Measurements from ENCODE around the gene CST3.

The CST3 gene

GRCh38 chr20:23595941-23596340 lies 41.8 kb downstream of the CST3 start:
- no peak for DNase-seq

DNA sequence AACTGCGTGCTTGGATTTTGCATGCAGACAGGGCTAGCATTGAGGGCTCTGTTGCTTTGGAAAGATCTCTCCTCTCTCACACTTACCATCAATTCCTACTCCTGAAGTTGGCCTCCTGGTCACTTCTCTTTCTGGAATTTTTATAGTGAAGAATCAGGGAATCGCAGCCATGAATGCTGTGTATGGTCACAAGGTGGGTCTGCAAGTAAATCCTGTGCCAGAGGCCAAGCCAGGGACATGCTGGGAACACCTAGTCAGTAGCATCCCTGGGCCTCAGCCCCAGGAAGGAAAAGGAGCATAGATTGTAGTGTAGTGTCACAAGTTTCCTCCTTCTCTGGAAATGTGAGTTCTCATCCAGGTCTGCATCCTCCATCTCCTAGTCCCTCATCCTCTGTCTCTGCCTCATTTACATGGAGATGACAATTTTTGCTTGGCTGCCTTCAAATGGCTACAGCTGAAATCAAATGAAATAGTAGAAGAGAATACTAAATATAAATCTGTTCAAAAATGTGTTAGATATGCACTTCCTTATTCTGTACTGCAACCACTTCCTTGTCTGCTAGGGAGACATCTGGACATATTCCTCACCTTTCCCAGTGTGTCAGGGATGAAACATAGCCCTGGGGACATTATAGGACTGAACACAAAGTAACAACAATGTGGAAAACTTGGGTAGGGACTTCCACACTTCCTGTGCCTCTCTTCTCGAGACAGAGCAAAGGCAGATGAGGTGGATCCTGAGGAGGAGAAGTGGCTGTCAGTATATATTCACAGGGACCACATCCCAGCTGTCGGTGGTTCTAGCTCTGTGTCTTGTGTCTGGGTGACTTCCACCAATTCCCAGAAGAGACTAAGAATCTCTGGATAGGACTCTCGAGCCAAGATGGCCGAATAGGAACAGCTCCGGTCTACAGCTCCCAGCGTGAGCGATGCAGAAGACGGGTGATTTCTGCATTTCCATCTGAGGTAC lies 49.0 kb downstream of the CST3 start:
- no peak for DNase-seq

GRCh38 chr20:23587631-23588030 lies 50.1 kb downstream of the CST3 start:
- no peak for DNase-seq

GRCh38 chr20:23586735-23587525 lies 50.8 kb downstream of the CST3 start:
- DNase-seq = no peak

DNA sequence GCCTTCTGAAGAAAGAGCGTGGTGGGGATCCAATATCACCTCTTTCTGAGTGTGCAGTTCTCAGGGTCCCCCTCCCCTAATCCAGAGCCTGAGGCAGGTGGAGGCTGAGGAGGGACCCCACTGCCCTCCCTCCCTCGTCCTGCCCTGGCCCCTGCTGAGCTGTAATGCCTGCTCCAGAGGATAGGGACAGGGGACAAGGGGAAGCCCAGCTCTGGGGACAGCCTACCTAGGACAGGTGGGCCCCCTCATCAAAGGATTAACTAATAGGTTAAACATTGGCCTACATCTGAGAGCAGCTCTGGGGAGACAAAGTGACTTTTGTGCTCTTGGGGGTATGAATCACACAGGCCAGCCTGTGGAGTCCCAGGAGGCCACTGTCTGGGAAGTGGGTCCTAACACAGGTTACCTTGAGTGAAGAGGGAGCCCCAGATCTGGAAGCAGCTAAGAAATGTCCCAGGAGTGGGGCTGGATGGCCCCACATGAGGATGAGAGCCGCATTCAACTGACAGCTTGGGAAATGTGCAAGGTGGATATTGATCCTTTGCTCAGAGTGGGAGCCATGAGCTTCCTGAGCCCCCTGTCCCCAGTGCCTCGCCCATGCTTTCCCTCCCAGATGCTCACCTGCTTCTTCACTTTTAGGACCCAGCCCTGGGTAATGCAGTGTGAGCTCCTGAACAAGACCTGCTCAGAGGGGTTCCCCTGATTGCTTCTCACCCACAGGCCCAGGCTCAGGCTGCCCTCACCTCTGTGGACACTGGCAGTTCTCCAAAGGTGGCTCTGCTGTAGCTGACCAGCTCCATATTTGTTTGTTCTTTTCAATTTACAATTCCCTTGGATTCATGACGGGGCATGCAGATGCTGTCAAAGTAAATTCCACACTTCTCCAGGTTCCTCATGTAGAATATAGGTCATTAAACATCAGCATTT lies 51.7 kb downstream of the CST3 start:
- DNase-seq = no peak

GRCh38 chr20:23585449-23585807 lies 52.3 kb downstream of the CST3 start:
- DNase-seq = no peak

DNA sequence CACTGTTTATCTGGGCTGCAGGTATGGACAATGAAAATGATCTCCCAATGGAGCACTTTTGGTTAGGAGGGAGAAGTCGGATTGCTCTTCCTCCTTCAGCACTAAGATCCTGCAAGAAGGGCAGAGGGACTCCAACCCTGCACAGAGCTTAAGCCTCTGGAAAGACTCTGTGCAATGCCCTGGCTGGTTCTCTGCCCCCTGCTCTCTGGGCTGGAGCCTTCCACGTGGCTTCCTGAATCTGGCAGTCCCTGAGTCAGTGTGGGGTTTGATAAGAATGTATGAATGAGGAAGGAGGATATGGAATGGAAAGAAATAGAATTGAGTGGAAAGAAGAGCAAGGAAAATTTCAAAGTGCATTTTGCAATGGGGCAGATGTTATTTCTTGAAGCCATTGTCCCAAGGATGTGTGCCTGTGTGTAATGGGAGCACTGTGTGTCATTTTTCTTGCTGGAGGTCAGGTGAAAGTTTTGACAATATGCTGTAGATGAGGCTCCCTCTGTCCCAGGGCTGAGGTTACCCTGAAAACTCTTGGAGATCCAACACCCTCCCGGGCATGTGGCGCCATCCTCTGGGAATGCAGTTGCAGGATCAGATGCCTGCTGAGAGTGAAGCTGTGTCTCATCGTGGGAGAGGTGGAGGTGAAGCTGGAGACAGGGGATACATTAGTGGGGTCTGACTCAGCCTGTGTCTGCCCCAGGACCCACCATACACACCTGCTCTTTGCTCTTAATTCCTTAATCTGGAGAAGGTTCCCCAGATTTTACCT lies 53.1 kb downstream of the CST3 start:
- DNase-seq = no peak
